ENCODE measurements around the gene BCKDHB. TPM values are rescaled to one million over a fixed set of nuclear protein-coding genes. Genes with fewer than 3 reads are reported as not detected.

BCKDHB gene
- total and polyA plus RNA-seq, 2 experiments from 2014 or later = 32.1 to 42.7 TPM

- peaks cover 4% of the 10 kb centered on the region; the same call in 2 of the 3 replicates for H3K4me1 Mint-ChIP-seq
- H3K9me2 ChIP-seq (ENCODE audit: insufficient read depth) = no peaks in the 10 kb centered on the region
- no peak overlapping the region for H3K4me2 ChIP-seq
- H2AFZ ChIP-seq = no peak overlapping the region
- H3K27ac Mint-ChIP-seq = no peak overlapping the region; the same call in 1 of the 2 replicates
- peaks cover 9% of the 10 kb centered on the region for H3K4me1 ChIP-seq (ENCODE audit: insufficient read depth)
- no peaks in the 10 kb centered on the region for H3K36me3 Mint-ChIP-seq (ENCODE audit: low read depth)
- no peak overlapping the region for H3K4me3 ChIP-seq
- no peaks in the 10 kb centered on the region for H3K27me3 Mint-ChIP-seq (ENCODE audit: insufficient read depth, low read depth, poor library complexity)
- H3K27ac ChIP-seq (ENCODE audit: low read depth) = no peak overlapping the region
- peaks cover 2% of the 10 kb centered on the region; the same call in 1 of the 2 replicates for H3K36me3 ChIP-seq (ENCODE audit: insufficient read depth)
- DNase-seq (ENCODE audit: low spot score) (no peak), ATAC-seq (no peak)
- no peaks in the 10 kb centered on the region for H4K20me1 ChIP-seq (replicated peaks; ENCODE audit: insufficient read depth)
- no peak overlapping the region for H3K4me3 Mint-ChIP-seq
- TF ChIP-seq JUNB (IDR thresholded peaks at IDR 0.05; ENCODE audit: unreplicated experiment) (no peak), ZNF331 (CRISPR knock-in tag; IDR thresholded peaks at IDR 0.05; ENCODE audit: low read depth) (no peak), EZH2 (IDR thresholded peaks at IDR 0.05; ENCODE audit: low read depth, unreplicated experiment) (no peak), ZNF462 (CRISPR knock-in tag; IDR thresholded peaks at IDR 0.05) (no peak), ZNF114 (CRISPR knock-in tag; IDR thresholded peaks at IDR 0.05) (no peak), CREB1 (CRISPR knock-in tag; IDR thresholded peaks at IDR 0.05; ENCODE audit: low read depth) (no peak), EZH2phosphoT487 (IDR thresholded peaks at IDR 0.05; ENCODE audit: unreplicated experiment) (no peak), CTCF (conservative IDR thresholded peaks at IDR 0.05; ENCODE audit: low read depth in 2 of 2) (no peak), STAT1 (IDR thresholded peaks at IDR 0.05; ENCODE audit: unreplicated experiment) (no peak), POLR2AphosphoS5 (IDR thresholded peaks at IDR 0.05; ENCODE audit: low read depth) (no peak), ETS1 (IDR thresholded peaks at IDR 0.05) (no peak), NANOG (IDR thresholded peaks at IDR 0.05; ENCODE audit: borderline replicate concordance) (no peak)
- TF ChIP-seq, protein P1, sequence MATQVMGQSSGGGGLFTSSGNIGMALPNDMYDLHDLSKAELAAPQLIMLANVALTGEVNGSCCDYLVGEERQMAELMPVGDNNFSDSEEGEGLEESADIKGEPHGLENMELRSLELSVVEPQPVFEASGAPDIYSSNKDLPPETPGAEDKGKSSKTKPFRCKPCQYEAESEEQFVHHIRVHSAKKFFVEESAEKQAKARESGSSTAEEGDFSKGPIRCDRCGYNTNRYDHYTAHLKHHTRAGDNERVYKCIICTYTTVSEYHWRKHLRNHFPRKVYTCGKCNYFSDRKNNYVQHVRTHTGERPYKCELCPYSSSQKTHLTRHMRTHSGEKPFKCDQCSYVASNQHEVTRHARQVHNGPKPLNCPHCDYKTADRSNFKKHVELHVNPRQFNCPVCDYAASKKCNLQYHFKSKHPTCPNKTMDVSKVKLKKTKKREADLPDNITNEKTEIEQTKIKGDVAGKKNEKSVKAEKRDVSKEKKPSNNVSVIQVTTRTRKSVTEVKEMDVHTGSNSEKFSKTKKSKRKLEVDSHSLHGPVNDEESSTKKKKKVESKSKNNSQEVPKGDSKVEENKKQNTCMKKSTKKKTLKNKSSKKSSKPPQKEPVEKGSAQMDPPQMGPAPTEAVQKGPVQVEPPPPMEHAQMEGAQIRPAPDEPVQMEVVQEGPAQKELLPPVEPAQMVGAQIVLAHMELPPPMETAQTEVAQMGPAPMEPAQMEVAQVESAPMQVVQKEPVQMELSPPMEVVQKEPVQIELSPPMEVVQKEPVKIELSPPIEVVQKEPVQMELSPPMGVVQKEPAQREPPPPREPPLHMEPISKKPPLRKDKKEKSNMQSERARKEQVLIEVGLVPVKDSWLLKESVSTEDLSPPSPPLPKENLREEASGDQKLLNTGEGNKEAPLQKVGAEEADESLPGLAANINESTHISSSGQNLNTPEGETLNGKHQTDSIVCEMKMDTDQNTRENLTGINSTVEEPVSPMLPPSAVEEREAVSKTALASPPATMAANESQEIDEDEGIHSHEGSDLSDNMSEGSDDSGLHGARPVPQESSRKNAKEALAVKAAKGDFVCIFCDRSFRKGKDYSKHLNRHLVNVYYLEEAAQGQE (IDR thresholded peaks at IDR 0.05; ENCODE audit: unreplicated experiment) = no peak
- H3K79me2 ChIP-seq (replicated peaks; ENCODE audit: insufficient read depth) = no peaks in the 10 kb centered on the region
- H3K27me3 ChIP-seq (ENCODE audit: insufficient read depth) = no peaks in the 10 kb centered on the region
- no peaks in the 10 kb centered on the region for H3F3A ChIP-seq (replicated peaks; ENCODE audit: low read depth)
- H3K9me3 Mint-ChIP-seq = no peaks in the 10 kb centered on the region
Measured at GRCh38 chr6:80205404-80205803, 98.9 kb downstream of the BCKDHB start.
